Panc1 (cell line): ENCODE measurements around the gene AADACL2.

Experiments used
- POLR2AphosphoS5 ChIP-seq: IDR thresholded peaks from 2 replicates; pipeline ENCODE4 v1.6.1; 2012; ENCODE audit warnings: mild to moderate bottlenecking, low read depth, low read length, moderate library complexity
- SIN3A ChIP-seq: IDR thresholded peaks from 2 replicates; pipeline ENCODE4 v1.6.1; 2012; ENCODE audit warnings: low read depth, mild to moderate bottlenecking, low read length, moderate library complexity, borderline replicate concordance; ENCODE audit not compliant: insufficient read depth
- TF ChIP-seq, protein P1 (sequence below): fragments of 450-650 bp; IDR thresholded peaks from 2 replicates; pipeline ENCODE4 v1.5.1; 2017; ENCODE audit warnings: mild to moderate bottlenecking
- TF ChIP-seq, protein P2 (sequence below), 2 experiments: IDR thresholded peaks; 2 replicates each; pipeline ENCODE4 v1.6.1; 2011 to 2012; ENCODE audit warnings: low read depth in 2 of 2, control low read depth in 1 of 2, low read length in 1 of 2, mild to moderate bottlenecking in 1 of 2, moderate library complexity in 1 of 2; ENCODE audit not compliant: insufficient read depth in 1 of 2

- TF ChIP-seq SIN3A (no peak), POLR2AphosphoS5 (no peak)
- TF ChIP-seq, protein P1, sequence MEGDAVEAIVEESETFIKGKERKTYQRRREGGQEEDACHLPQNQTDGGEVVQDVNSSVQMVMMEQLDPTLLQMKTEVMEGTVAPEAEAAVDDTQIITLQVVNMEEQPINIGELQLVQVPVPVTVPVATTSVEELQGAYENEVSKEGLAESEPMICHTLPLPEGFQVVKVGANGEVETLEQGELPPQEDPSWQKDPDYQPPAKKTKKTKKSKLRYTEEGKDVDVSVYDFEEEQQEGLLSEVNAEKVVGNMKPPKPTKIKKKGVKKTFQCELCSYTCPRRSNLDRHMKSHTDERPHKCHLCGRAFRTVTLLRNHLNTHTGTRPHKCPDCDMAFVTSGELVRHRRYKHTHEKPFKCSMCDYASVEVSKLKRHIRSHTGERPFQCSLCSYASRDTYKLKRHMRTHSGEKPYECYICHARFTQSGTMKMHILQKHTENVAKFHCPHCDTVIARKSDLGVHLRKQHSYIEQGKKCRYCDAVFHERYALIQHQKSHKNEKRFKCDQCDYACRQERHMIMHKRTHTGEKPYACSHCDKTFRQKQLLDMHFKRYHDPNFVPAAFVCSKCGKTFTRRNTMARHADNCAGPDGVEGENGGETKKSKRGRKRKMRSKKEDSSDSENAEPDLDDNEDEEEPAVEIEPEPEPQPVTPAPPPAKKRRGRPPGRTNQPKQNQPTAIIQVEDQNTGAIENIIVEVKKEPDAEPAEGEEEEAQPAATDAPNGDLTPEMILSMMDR = no peak
- TF ChIP-seq, protein P2, sequence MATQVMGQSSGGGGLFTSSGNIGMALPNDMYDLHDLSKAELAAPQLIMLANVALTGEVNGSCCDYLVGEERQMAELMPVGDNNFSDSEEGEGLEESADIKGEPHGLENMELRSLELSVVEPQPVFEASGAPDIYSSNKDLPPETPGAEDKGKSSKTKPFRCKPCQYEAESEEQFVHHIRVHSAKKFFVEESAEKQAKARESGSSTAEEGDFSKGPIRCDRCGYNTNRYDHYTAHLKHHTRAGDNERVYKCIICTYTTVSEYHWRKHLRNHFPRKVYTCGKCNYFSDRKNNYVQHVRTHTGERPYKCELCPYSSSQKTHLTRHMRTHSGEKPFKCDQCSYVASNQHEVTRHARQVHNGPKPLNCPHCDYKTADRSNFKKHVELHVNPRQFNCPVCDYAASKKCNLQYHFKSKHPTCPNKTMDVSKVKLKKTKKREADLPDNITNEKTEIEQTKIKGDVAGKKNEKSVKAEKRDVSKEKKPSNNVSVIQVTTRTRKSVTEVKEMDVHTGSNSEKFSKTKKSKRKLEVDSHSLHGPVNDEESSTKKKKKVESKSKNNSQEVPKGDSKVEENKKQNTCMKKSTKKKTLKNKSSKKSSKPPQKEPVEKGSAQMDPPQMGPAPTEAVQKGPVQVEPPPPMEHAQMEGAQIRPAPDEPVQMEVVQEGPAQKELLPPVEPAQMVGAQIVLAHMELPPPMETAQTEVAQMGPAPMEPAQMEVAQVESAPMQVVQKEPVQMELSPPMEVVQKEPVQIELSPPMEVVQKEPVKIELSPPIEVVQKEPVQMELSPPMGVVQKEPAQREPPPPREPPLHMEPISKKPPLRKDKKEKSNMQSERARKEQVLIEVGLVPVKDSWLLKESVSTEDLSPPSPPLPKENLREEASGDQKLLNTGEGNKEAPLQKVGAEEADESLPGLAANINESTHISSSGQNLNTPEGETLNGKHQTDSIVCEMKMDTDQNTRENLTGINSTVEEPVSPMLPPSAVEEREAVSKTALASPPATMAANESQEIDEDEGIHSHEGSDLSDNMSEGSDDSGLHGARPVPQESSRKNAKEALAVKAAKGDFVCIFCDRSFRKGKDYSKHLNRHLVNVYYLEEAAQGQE (IDR thresholded peaks at IDR 0.05; ENCODE audit: insufficient read depth in 1 of 2, low read depth in 2 of 2, low read length in 1 of 2) = no peak
These were observed 41.9 kb downstream of the AADACL2 start for GRCh38 chr3:151775314-151776258.
